Tibial artery (tissue), 4 donors: ENCODE measurements around the gene BCL7B.
"Not testable (repeated sequence)": the region's sequence is repeated elsewhere in the genome, so short reads cannot be mapped to it uniquely, and the experiment has no call there.

ENCODE experiments used
- DNase-seq, 2 donors: peaks; one replicate each; pipeline ENCODE4 v3.0.0-alpha.2; 2019
- H3K27ac ChIP-seq, 2 donors: fragments of 200-600 bp; sonication (generic) in 1 of 2; 1 replicate in 1 of 2; 2 replicates in 1 of 2; pipeline ENCODE4 v1.5.1; 2018 to 2019; ENCODE audit warnings: mild to moderate bottlenecking in 1 of 2
- H3K27me3 ChIP-seq, 2 donors: fragments of 200-600 bp; sonication (generic) in 1 of 2; one replicate each; pipeline versions ENCODE4 v1.5.1 to v1.6.0; 2016 to 2019
- H3K36me3 ChIP-seq, 3 donors: fragments of 200-600 bp; sonication (generic) in 2 of 3; one replicate each; pipeline ENCODE4 v1.5.1; 2016 to 2019; ENCODE audit warnings: mild to moderate bottlenecking in 2 of 3
- H3K4me1 ChIP-seq, 4 donors: fragments of 200-600 bp; sonication (generic) in 2 of 4; 1 replicate in 3 of 4; 2 replicates in 1 of 4; pipeline ENCODE4 v1.5.1; 2016 to 2019
- H3K4me3 ChIP-seq, 2 donors: fragments of 200-600 bp; sonication (generic) in 1 of 2; 1 replicate in 1 of 2; 2 replicates in 1 of 2; pipeline ENCODE4 v1.5.1; 2018 to 2019; ENCODE audit warnings: mild to moderate bottlenecking in 2 of 2
- H3K9me3 ChIP-seq, 3 donors: fragments of 200-600 bp; sonication (generic) in 1 of 3; one replicate each; pipeline ENCODE4 v1.5.1; 2016 to 2019
- CTCF ChIP-seq, 2 experiments: fragments of 200-600 bp in 1 of 2; fragments of 450-650 bp in 1 of 2; IDR thresholded peaks; one replicate each; pipeline ENCODE4 v1.5.1; 2017 to 2019; ENCODE audit warnings: antibody characterized with exemption in 2 of 2, mild to moderate bottlenecking in 1 of 2, moderate library complexity in 1 of 2
- intact Hi-C: fragments of 100-400 bp; cut with DNase I; formaldehyde crosslinking; loops from one replicate; pipeline ENCODE4 v1.15.0; 2023; ENCODE audit warnings: low total_unique reads

The BCL7B gene

GRCh38 chr7:73585196-73585595 is 27.7 kb upstream of the BCL7B start:
- no peaks in the 10 kb centered on the region for H3K9me3 ChIP-seq
- no peaks in the 10 kb centered on the region for H3K27me3 ChIP-seq
- no peak overlapping the region for H3K27ac ChIP-seq
- no peak for DNase-seq
- intact Hi-C loops: no loop called here
- TF ChIP-seq CTCF (IDR thresholded peaks at IDR 0.05): no peak
- no peak overlapping the region for H3K4me3 ChIP-seq
- H3K4me1 ChIP-seq: no peaks in the 10 kb centered on the region
- no peaks in the 10 kb centered on the region for H3K36me3 ChIP-seq

- DNase-seq: no peak
- Histone ChIP-seq H3K9me3 (no peaks in the 10 kb centered on the region), H3K4me1 (peaks cover 0 to 10% (median 6%) of the 10 kb centered on the region in 4 donors), H3K36me3 (no peaks in the 10 kb centered on the region), H3K4me3 (no peak overlapping the region), H3K27me3 (no peaks in the 10 kb centered on the region), H3K27ac (no peak overlapping the region)
- intact Hi-C loops: no loop called here
- TF ChIP-seq CTCF (IDR thresholded peaks at IDR 0.05): no peak
Observed at GRCh38 chr7:73582664-73583202, 25.2 kb upstream of the BCL7B start.

- DNase-seq, H3K4me3 ChIP-seq, H3K9me3 ChIP-seq, H3K27me3 ChIP-seq, H3K27ac ChIP-seq, intact Hi-C loops, H3K36me3 ChIP-seq: not testable (repeated sequence)
- peaks cover 0 to 28% (median 19%) of the 10 kb centered on the region in 4 donors for H3K4me1 ChIP-seq
Observed at GRCh38 chr7:73581006-73581405, 23.5 kb upstream of the BCL7B start.

- Histone ChIP-seq H3K27me3 (no peaks in the 10 kb centered on the region), H3K27ac (peak within 1 kb of the TSS; percentile 88 to 89), H3K36me3 (peaks cover 13 to 21% (median 14%) of the 10 kb centered on the region in 3 donors), H3K4me1 (peaks cover 0 to 32% (median 20%) of the 10 kb centered on the region in 4 donors), H3K4me3 (peak within 1 kb of the TSS; percentile 74 to 94), H3K9me3 (no peaks in the 10 kb centered on the region)
- intact Hi-C loops: no loop called here
- peak; percentile 99 for DNase-seq
- TF ChIP-seq CTCF (IDR thresholded peaks at IDR 0.05): no peak
Observed at GRCh38 chr7:73578342-73579128, 21.0 kb upstream of the BCL7B start, which contains the start of gene TBL2. TSS of gene TBL2 (minus strand) at chr7:73578579. CDS start at chr7:73578549, 30 bp downstream.

- Histone ChIP-seq H3K9me3 (no peaks in the 10 kb centered on the region), H3K4me1 (peaks cover 0 to 32% (median 20%) of the 10 kb centered on the region in 4 donors), H3K27ac (peak overlapping the region; percentile 88 to 89), H3K27me3 (no peaks in the 10 kb centered on the region), H3K4me3 (peak overlapping the region; percentile 74 to 94), H3K36me3 (peaks cover 21 to 28% (median 22%) of the 10 kb centered on the region in 3 donors)
- no peak for TF ChIP-seq CTCF (IDR thresholded peaks at IDR 0.05)
- no peak for DNase-seq
- intact Hi-C loops: loop anchor here (2.0 kb wide), 2 partner anchors 17 to 57 kb away; no protein-coding TSS in a partner anchor
Observed at GRCh38 chr7:73577627-73578341, 20.3 kb upstream of the BCL7B start.
